T-helper 9 cell (primary cell): ENCODE results near the gene LRP4.

ENCODE experiments used
- DNase-seq: peaks from one replicate; pipeline ENCODE4 v3.0.0-alpha.2; 2020

The LRP4 gene

GRCh38 chr11:46892838-46893237 is 25.5 kb downstream of the LRP4 start:
- no peak for DNase-seq

GRCh38 chr11:46892109-46892508 is 26.2 kb downstream of the LRP4 start:
- no peak for DNase-seq

- no peak for DNase-seq
These were observed 27.7 kb downstream of the LRP4 start for GRCh38 chr11:46890665-46891064.

GRCh38 chr11:46889689-46890475 is 28.5 kb downstream of the LRP4 start:
- DNase-seq: peak; percentile 67

- DNase-seq: no peak
These were observed 29.1 kb downstream of the LRP4 start for GRCh38 chr11:46889251-46889650.

- no peak for DNase-seq
These were observed 29.7 kb downstream of the LRP4 start for GRCh38 chr11:46888636-46889035.

GRCh38 chr11:46886211-46886610 is 32.1 kb downstream of the LRP4 start:
- DNase-seq: no peak

- no peak for DNase-seq
These were observed 39.2 kb downstream of the LRP4 start for GRCh38 chr11:46879056-46879585.

- DNase-seq: no peak
These were observed 40.8 kb downstream of the LRP4 start for GRCh38 chr11:46877580-46877979.

GRCh38 chr11:46876471-46876870 is 41.9 kb downstream of the LRP4 start:
- DNase-seq: no peak

GRCh38 chr11:46874586-46874985 is 43.8 kb downstream of the LRP4 start:
- no peak for DNase-seq

GRCh38 chr11:46868912-46869311 is 49.4 kb downstream of the LRP4 start:
- DNase-seq: no peak

GRCh38 chr11:46865340-46865739 is 53.0 kb downstream of the LRP4 start:
- no peak for DNase-seq

- no peak for DNase-seq
These were observed 58.1 kb downstream of the LRP4 start for GRCh38 chr11:46860218-46860617.

GRCh38 chr11:46858920-46859546 is 59.3 kb downstream of the LRP4 start:
- DNase-seq: no peak

- no peak for DNase-seq
These were observed 60.7 kb downstream of the LRP4 start for GRCh38 chr11:46857666-46858065.

- DNase-seq: no peak
These were observed 61.6 kb downstream of the LRP4 start for GRCh38 chr11:46856605-46857343.

- DNase-seq: no peak
These were observed 62.5 kb downstream of the LRP4 start for GRCh38 chr11:46855863-46856262.

- DNase-seq: no peak
These were observed 63.2 kb downstream of the LRP4 start for GRCh38 chr11:46855167-46855566.

- DNase-seq: no peak
These were observed 67.4 kb downstream of the LRP4 start for GRCh38 chr11:46850829-46851380.

GRCh38 chr11:46849631-46850030 is 68.7 kb downstream of the LRP4 start:
- no peak for DNase-seq

- no peak for DNase-seq
These were observed 71.9 kb downstream of the LRP4 start for GRCh38 chr11:46846510-46846830.

GRCh38 chr11:46845740-46846509 is 72.4 kb downstream of the LRP4 start, which contains the start of gene CKAP5:
CKAP5 (minus strand) TSS chr11:46846280; CDS start chr11:46821231, 25,049 bp downstream.
- DNase-seq: peak; percentile 80
